IMR-90 (cell line): Measurements from ENCODE around the gene KLHL29. TPM values are rescaled to one million over a fixed set of nuclear protein-coding genes. Genes with fewer than 3 reads are reported as not detected.

Experiments
- ATAC-seq: fragments of 200-7000 bp; cut with Tn5 transposase; 2 replicates; pipeline ENCODE4 v1.9.1; 2020; ENCODE audit warnings: low read depth, mild to moderate bottlenecking, moderate library complexity
- BruUV-seq: library from RNA; stranded (reverse); fragments of 400-500 nt; replicated peaks from 2 replicates; lab custom pipeline; 2021; lab: Mats Ljungman, UMichigan
- CTCF ChIA-PET: fragments of 300-600 bp; formaldehyde crosslinking; extraction: SDS; loops from one replicate; lab custom pipeline; 2021; ENCODE audit warnings: antibody characterized with exemption; lab: Yijun Ruan, JAX
- POLR2A ChIA-PET: fragments of 300-600 bp; sonication (Branson Sonifier 250); formaldehyde crosslinking; loops from one replicate; lab custom pipeline; 2022; ENCODE audit warnings: antibody characterized with exemption; ENCODE audit not compliant: unreplicated experiment; lab: Charles Lee
- DNase-seq: peaks from one replicate; pipeline ENCODE4 v3.0.0; 2013
- H2AFZ ChIP-seq: replicated peaks from 2 replicates; pipeline ENCODE3; 2013; ENCODE audit warnings: low read length, mild to moderate bottlenecking; ENCODE audit not compliant: poor library complexity
- H2AK5ac ChIP-seq: 2 replicates; pipeline ENCODE4 v1.6.1; 2013; ENCODE audit warnings: low read depth, low read length, inconsistent platforms
- H2AK9ac ChIP-seq: replicated peaks from 2 replicates; pipeline ENCODE3; 2013; ENCODE audit warnings: mild to moderate bottlenecking, low read depth, low read length, moderate library complexity; ENCODE audit not compliant: poor library complexity
- H2BK120ac ChIP-seq: 2 replicates; pipeline ENCODE4 v1.6.1; 2013; ENCODE audit warnings: low read depth, low read length, inconsistent platforms
- H2BK15ac ChIP-seq: 3 replicates; pipeline ENCODE4 v1.6.1; 2013; ENCODE audit warnings: low read depth, low read length, inconsistent platforms
- H2BK20ac ChIP-seq: 2 replicates; pipeline ENCODE4 v1.6.1; 2013; ENCODE audit warnings: low read depth, mild to moderate bottlenecking, inconsistent platforms, low read length, moderate library complexity
- H2BK5ac ChIP-seq: 2 replicates; pipeline ENCODE4 v1.6.1; 2013; ENCODE audit warnings: mild to moderate bottlenecking, low read depth, low read length, inconsistent platforms; ENCODE audit not compliant: poor library complexity, severe bottlenecking
- H3K14ac ChIP-seq: replicated peaks from 2 replicates; pipeline ENCODE4 v1.6.1; 2013; ENCODE audit warnings: low read depth, low read length, inconsistent platforms
- H3K18ac ChIP-seq: 2 replicates; pipeline ENCODE4 v1.6.1; 2013; ENCODE audit warnings: low read depth, low read length, control low read depth
- H3K23ac ChIP-seq: 2 replicates; pipeline ENCODE4 v1.6.1; 2013; ENCODE audit warnings: low read depth, low read length, inconsistent platforms
- H3K27ac ChIP-seq: 2 replicates; pipeline ENCODE4 v1.5.1; 2013; ENCODE audit warnings: mild to moderate bottlenecking, control low read depth, low read length; ENCODE audit not compliant: insufficient read depth
- H3K27me3 ChIP-seq: 2 replicates; pipeline ENCODE4 v1.6.1; 2013; ENCODE audit warnings: low read length; ENCODE audit not compliant: control insufficient read depth, insufficient read depth
- H3K36me3 ChIP-seq: 2 replicates; pipeline ENCODE4 v1.6.1; 2013; ENCODE audit warnings: low read length, mixed read lengths; ENCODE audit not compliant: control insufficient read depth, insufficient read depth
- H3K4ac ChIP-seq: 2 replicates; pipeline ENCODE4 v1.6.1; 2013; ENCODE audit warnings: low read depth, low read length, inconsistent platforms
- H3K4me1 ChIP-seq: 2 replicates; pipeline ENCODE4 v1.6.1; 2013; ENCODE audit warnings: low read length, mixed read lengths; ENCODE audit not compliant: control insufficient read depth, insufficient read depth
- H3K4me2 ChIP-seq: 2 replicates; pipeline ENCODE4 v1.6.1; 2013; ENCODE audit warnings: low read depth, mild to moderate bottlenecking, control low read depth, low read length, moderate library complexity
- H3K4me3 ChIP-seq: 2 replicates; pipeline ENCODE4 v1.5.1; 2013; ENCODE audit warnings: low read depth, mild to moderate bottlenecking, control low read depth, low read length, moderate library complexity; ENCODE audit not compliant: insufficient read depth
- H3K56ac ChIP-seq: 2 replicates; pipeline ENCODE4 v1.6.1; 2013; ENCODE audit warnings: low read length, inconsistent platforms; ENCODE audit not compliant: insufficient read depth; ENCODE audit errors: extremely low read depth
- H3K79me1 ChIP-seq, 2 experiments: 2 replicates each; pipeline ENCODE4 v1.6.1; 2013; ENCODE audit warnings: low read length in 2 of 2, inconsistent platforms in 1 of 2, low read depth in 1 of 2
- H3K9ac ChIP-seq: 2 replicates; pipeline ENCODE4 v1.6.1; 2013; ENCODE audit warnings: low read depth, low read length, control low read depth
- H3K9me1 ChIP-seq: 2 replicates; pipeline ENCODE4 v1.6.1; 2013; ENCODE audit warnings: low read length, inconsistent platforms; ENCODE audit not compliant: insufficient read depth
- H3K9me3 ChIP-seq: 2 replicates; pipeline ENCODE4 v1.6.1; 2013; ENCODE audit warnings: low read length; ENCODE audit not compliant: control insufficient read depth, insufficient read depth
- H4K20me1 ChIP-seq: 2 replicates; pipeline ENCODE4 v1.6.1; 2013; ENCODE audit warnings: low read length, inconsistent platforms; ENCODE audit not compliant: insufficient read depth
- H4K5ac ChIP-seq: 2 replicates; pipeline ENCODE4 v1.6.1; 2013; ENCODE audit warnings: mild to moderate bottlenecking, low read depth, low read length, control low read depth
- H4K8ac ChIP-seq, 2 experiments: 2 replicates each; pipeline ENCODE4 v1.6.1; 2013; ENCODE audit warnings: low read depth in 2 of 2, low read length in 2 of 2, control low read depth in 1 of 2, inconsistent platforms in 1 of 2
- H4K91ac ChIP-seq: 2 replicates; pipeline ENCODE4 v1.6.1; 2013; ENCODE audit warnings: low read depth, low read length, inconsistent platforms; ENCODE audit not compliant: insufficient read depth
- BHLHE40 ChIP-seq: fragments of 150-350 bp; IDR thresholded peaks from 2 replicates; pipeline ENCODE4 v1.6.1; 2016; ENCODE audit warnings: mild to moderate bottlenecking, low read depth, low read length
- CHD1 ChIP-seq: IDR thresholded peaks from 2 replicates; pipeline ENCODE4 v1.6.1; 2012; ENCODE audit warnings: low read depth, low read length, improper control_type of control experiment
- CTCF ChIP-seq: conservative IDR thresholded peaks from 2 replicates; pipeline ENCODE4 v1.5.1; 2012; ENCODE audit warnings: mild to moderate bottlenecking, low read depth, low read length, improper control_type of control experiment
- FOS ChIP-seq: fragments of 150-350 bp; IDR thresholded peaks from 2 replicates; pipeline ENCODE4 v1.6.1; 2016; ENCODE audit warnings: low read depth, low read length
- MAFK ChIP-seq: IDR thresholded peaks from 2 replicates; pipeline ENCODE4 v1.6.1; 2012; ENCODE audit warnings: low read depth, low read length, improper control_type of control experiment
- MAZ ChIP-seq: IDR thresholded peaks from 2 replicates; pipeline ENCODE4 v1.6.1; 2012; ENCODE audit warnings: low read depth, mild to moderate bottlenecking, low read length, improper control_type of control experiment, moderate library complexity, borderline replicate concordance
- MXI1 ChIP-seq: IDR thresholded peaks from 2 replicates; pipeline ENCODE4 v1.6.1; 2012; ENCODE audit warnings: low read depth, mild to moderate bottlenecking, low read length, moderate library complexity, borderline replicate concordance
- POLR2A ChIP-seq: IDR thresholded peaks from 2 replicates; pipeline ENCODE4 v1.6.1; 2012; ENCODE audit warnings: mild to moderate bottlenecking, low read depth, low read length
- RAD21 ChIP-seq: IDR thresholded peaks from 2 replicates; pipeline ENCODE4 v1.6.1; 2012; ENCODE audit warnings: low read length, improper control_type of control experiment
- RCOR1 ChIP-seq: IDR thresholded peaks from 2 replicates; pipeline ENCODE4 v1.6.1; 2012; ENCODE audit warnings: mild to moderate bottlenecking, low read length, improper control_type of control experiment; ENCODE audit not compliant: insufficient replicate concordance
- RFX5 ChIP-seq: IDR thresholded peaks from 2 replicates; pipeline ENCODE4 v1.8.0; 2012; ENCODE audit warnings: low read depth, mild to moderate bottlenecking, low read length, moderate library complexity
- SMC3 ChIP-seq: fragments of 150-350 bp; IDR thresholded peaks from 2 replicates; pipeline ENCODE4 v1.6.1; 2016; ENCODE audit warnings: low read depth, mild to moderate bottlenecking, antibody characterized with exemption, low read length, moderate library complexity
- WGBS, 2 experiments: methylation state at CpG; one replicate each; pipeline versions ENCODE4 v1.1.5 to v1.1.7; 2013; ENCODE audit warnings: missing lambda C conversion rate in 2 of 2; ENCODE audit not compliant: insufficient read length in 1 of 2; ENCODE audit errors: extremely low coverage in 2 of 2; 5-methylcytosine and 5-hydroxymethylcytosine counted together
- dilution Hi-C: fragments of 300-500 bp; cut with HindIII; formaldehyde crosslinking; loops from one replicate; pipeline ENCODE4 v1.14.3; 2018; ENCODE audit warnings: low sequenced_read_pairs; ENCODE audit not compliant: unreplicated experiment
- in situ Hi-C: fragments of 300-500 bp; cut with MboI; formaldehyde crosslinking; loops from 3 replicates; pipeline ENCODE4 v1.14.3; 2019; ENCODE audit warnings: low sequenced_read_pairs, inconsistent platforms, mixed read lengths
- intact Hi-C: fragments of 100-400 bp; cut with micrococcal nuclease; formaldehyde crosslinking; loops from 2 replicates; pipeline ENCODE4 v1.10.0; 2022
- polyA plus RNA-seq, 3 experiments: library from polyadenylated mRNA; depleted of rRNA; stranded (reverse); fragments of >200 nt; gene quantifications; 2 replicates each; pipeline ENCODE4 v1.2.3, GENCODE V29; 2012; ENCODE audit warnings: low replicate concordance in 1 of 3
- total RNA-seq: library from RNA; depleted of rRNA; stranded (reverse); fragments of >200 nt; gene quantifications from 2 replicates; pipeline ENCODE4 v1.2.3, GENCODE V29; 2012
- TF ChIP-seq, protein P1 (sequence below): fragments of 150-350 bp; IDR thresholded peaks from 2 replicates; pipeline ENCODE4 v1.6.1; 2016; ENCODE audit warnings: low read depth, mild to moderate bottlenecking, low read length, moderate library complexity, borderline replicate concordance

The KLHL29 gene
- total and polyA plus RNA-seq, 2 of the 4 experiments (the other 2 are of a cell fraction), result 2.0 to 8.0 TPM

DNA sequence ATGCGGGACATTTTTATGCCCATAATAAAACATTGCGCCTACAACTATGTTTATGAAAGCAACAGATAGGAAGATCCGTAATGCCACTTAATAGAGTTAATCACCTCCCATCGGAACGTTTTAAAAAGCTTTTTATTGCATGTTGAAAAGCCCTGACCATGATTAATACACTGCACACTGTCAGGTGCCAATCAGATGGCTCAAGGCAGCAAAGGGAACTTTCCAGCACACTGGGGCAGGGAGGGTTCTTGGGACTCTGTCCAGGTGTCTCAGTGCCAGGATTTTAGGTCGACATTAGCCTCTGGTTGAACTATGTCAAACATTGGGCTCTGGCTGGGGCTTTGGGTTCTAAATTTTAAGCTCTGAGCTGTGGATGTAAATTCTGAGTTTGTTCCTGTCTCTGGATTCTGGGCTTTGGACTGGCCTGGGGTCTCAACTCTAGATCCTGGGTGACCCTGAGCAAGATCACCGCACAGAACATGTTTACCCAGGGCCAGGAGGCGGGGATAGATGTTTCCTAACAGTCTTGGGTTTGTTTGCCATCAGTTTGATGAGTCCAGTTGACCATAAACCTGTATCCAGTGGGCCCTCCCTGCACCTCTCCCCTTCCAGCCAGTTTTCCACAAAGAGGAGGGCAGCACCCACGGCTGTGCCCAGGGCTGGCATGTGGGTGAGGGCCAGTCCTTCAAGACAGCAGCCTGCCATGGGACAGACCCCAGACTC lies 279.2 kb downstream of the KLHL29 start:
- ATAC-seq, result no peak
- H2BK20ac ChIP-seq, result no peak overlapping the region
- no peak overlapping the region for H3K27ac ChIP-seq
- no peak for DNase-seq
- no peak overlapping the region for H2AFZ ChIP-seq
- H3K4me3 ChIP-seq, result no peak overlapping the region
- no peak overlapping the region for H2BK5ac ChIP-seq
- no peak overlapping the region for H3K4ac ChIP-seq
- no peak overlapping the region for H4K8ac ChIP-seq
- H4K91ac ChIP-seq, result no peak overlapping the region
- H4K20me1 ChIP-seq, result no peaks in the 10 kb centered on the region
- dilution Hi-C loops, result no loop called here
- H3K56ac ChIP-seq, result no peak overlapping the region
- H3K23ac ChIP-seq, result no peak overlapping the region
- H3K36me3 ChIP-seq, result no peaks in the 10 kb centered on the region
- no peaks in the 10 kb centered on the region for H3K9me3 ChIP-seq
- H3K14ac ChIP-seq, result no peak overlapping the region
- H3K4me2 ChIP-seq, result no peak overlapping the region
- H3K79me1 ChIP-seq, result no peaks in the 10 kb centered on the region
- H2AK5ac ChIP-seq, result no peak overlapping the region
- CTCF ChIA-PET, result no interaction called here
- H3K27me3 ChIP-seq, result no peaks in the 10 kb centered on the region
- H2BK15ac ChIP-seq, result no peak overlapping the region
- no CpG with 5 or more reads among the region's 9 CpGs for WGBS, 2 experiments
- no peaks in the 10 kb centered on the region for H3K4me1 ChIP-seq
- no peak overlapping the region for H3K18ac ChIP-seq
- H3K9ac ChIP-seq, result no peak overlapping the region
- no peak overlapping the region for H2BK120ac ChIP-seq
- no peak overlapping the region for H2AK9ac ChIP-seq
- intact Hi-C loops, result no loop called here
- POLR2A ChIA-PET, result no interaction called here
- in situ Hi-C loops, result no loop called here
- no TSS peak for BruUV-seq
- TF ChIP-seq MAFK (no peak), CTCF (no peak), CHD1 (no peak), RFX5 (no peak), POLR2A (no peak), BHLHE40 (no peak), MAZ (no peak), FOS (no peak), MXI1 (no peak), RAD21 (no peak), RCOR1 (no peak), SMC3 (no peak)
- TF ChIP-seq, protein P1, sequence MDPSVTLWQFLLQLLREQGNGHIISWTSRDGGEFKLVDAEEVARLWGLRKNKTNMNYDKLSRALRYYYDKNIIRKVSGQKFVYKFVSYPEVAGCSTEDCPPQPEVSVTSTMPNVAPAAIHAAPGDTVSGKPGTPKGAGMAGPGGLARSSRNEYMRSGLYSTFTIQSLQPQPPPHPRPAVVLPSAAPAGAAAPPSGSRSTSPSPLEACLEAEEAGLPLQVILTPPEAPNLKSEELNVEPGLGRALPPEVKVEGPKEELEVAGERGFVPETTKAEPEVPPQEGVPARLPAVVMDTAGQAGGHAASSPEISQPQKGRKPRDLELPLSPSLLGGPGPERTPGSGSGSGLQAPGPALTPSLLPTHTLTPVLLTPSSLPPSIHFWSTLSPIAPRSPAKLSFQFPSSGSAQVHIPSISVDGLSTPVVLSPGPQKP, result no peak
- H4K5ac ChIP-seq, result no peak overlapping the region
- H3K9me1 ChIP-seq, result peaks cover 4% of the 10 kb centered on the region; the same call in 1 of the 2 replicates
